ENCODE data around the gene RHBDD1.

The RHBDD1 gene

GRCh38 chr2:226818930-226819329 is 16.9 kb upstream of the RHBDD1 start:
- Histone ChIP-seq H3K23ac (ENCODE audit: low read depth, low read length, poor library complexity) (no peak overlapping the region), H2BK12ac (ENCODE audit: low read length) (no peak overlapping the region), H3K4me3 (ENCODE audit: low read length in 2 of 2) (no peak overlapping the region), H2BK15ac (ENCODE audit: low read length) (no peak overlapping the region), H3K4me1 (ENCODE audit: control insufficient read depth in 2 of 2, insufficient read depth in 1 of 2, low read depth in 1 of 2, low read length in 2 of 2) (no peaks in the 10 kb centered on the region), H3K36me3 (replicated peaks in 1 of 2; ENCODE audit: control insufficient read depth in 2 of 2, insufficient read depth in 2 of 2, low read length in 2 of 2) (no peaks in the 10 kb centered on the region), H3K4me2 (ENCODE audit: insufficient read depth, low read length, poor library complexity, severe bottlenecking) (no peak overlapping the region), H4K91ac (ENCODE audit: low read depth, low read length, poor library complexity) (no peak overlapping the region), H3K9me3 (replicated peaks in 1 of 2; ENCODE audit: control insufficient read depth in 2 of 2, insufficient read depth in 1 of 2, low read depth in 1 of 2, low read length in 2 of 2) (peaks cover 0 to 2% of the 10 kb centered on the region in 2 donors), H3K27ac (replicated peaks; ENCODE audit: low read length) (no peak overlapping the region), H3K27me3 (ENCODE audit: control insufficient read depth in 3 of 3, insufficient read depth in 3 of 3, low read depth in 1 of 3, low read length in 3 of 3) (no peaks in the 10 kb centered on the region), H3K79me1 (ENCODE audit: low read depth, low read length) (no peaks in the 10 kb centered on the region), H4K8ac (ENCODE audit: low read depth, low read length) (no peak overlapping the region), H3K18ac (ENCODE audit: low read length) (no peak overlapping the region), H2AFZ (ENCODE audit: low read length) (no peak overlapping the region), H3K14ac (ENCODE audit: low read length) (no peak overlapping the region), H3K9ac (ENCODE audit: low read depth, low read length, poor library complexity) (no peak overlapping the region), H3K4ac (ENCODE audit: low read length) (no peak overlapping the region), H2BK120ac (ENCODE audit: low read depth, low read length) (no peak overlapping the region), H2AK5ac (ENCODE audit: low read depth, low read length) (no peak overlapping the region), H2BK5ac (ENCODE audit: low read length) (no peak overlapping the region)
- no CpG with 5 or more reads among the region's 3 CpGs for WGBS, 2 donors (ENCODE audit: extremely low coverage in 2 of 2, insufficient read length in 2 of 2, insufficient replicate concordance in 1 of 2)
- no peak for DNase-seq (ENCODE audit: low spot score)

- Histone ChIP-seq H3K79me1 (ENCODE audit: low read depth, low read length) (no peaks in the 10 kb centered on the region), H3K36me3 (replicated peaks in 1 of 2; ENCODE audit: control insufficient read depth in 2 of 2, insufficient read depth in 2 of 2, low read length in 2 of 2) (no peaks in the 10 kb centered on the region), H2BK15ac (ENCODE audit: low read length) (no peak overlapping the region), H3K14ac (ENCODE audit: low read length) (no peak overlapping the region), H3K4me2 (ENCODE audit: insufficient read depth, low read length, poor library complexity, severe bottlenecking) (no peak overlapping the region), H2BK120ac (ENCODE audit: low read depth, low read length) (no peak overlapping the region), H3K4me3 (ENCODE audit: low read length in 2 of 2) (no peak overlapping the region), H4K8ac (ENCODE audit: low read depth, low read length) (no peak overlapping the region), H3K9ac (ENCODE audit: low read depth, low read length, poor library complexity) (no peak overlapping the region), H4K91ac (ENCODE audit: low read depth, low read length, poor library complexity) (no peak overlapping the region), H3K4ac (ENCODE audit: low read length) (no peak overlapping the region), H2AK5ac (ENCODE audit: low read depth, low read length) (no peak overlapping the region), H3K4me1 (ENCODE audit: control insufficient read depth in 2 of 2, insufficient read depth in 1 of 2, low read depth in 1 of 2, low read length in 2 of 2) (no peaks in the 10 kb centered on the region), H3K27ac (replicated peaks; ENCODE audit: low read length) (no peak overlapping the region), H3K23ac (ENCODE audit: low read depth, low read length, poor library complexity) (no peak overlapping the region), H2BK12ac (ENCODE audit: low read length) (no peak overlapping the region), H3K18ac (ENCODE audit: low read length) (no peak overlapping the region), H2BK5ac (ENCODE audit: low read length) (no peak overlapping the region), H2AFZ (ENCODE audit: low read length) (no peak overlapping the region), H3K9me3 (replicated peaks in 1 of 2; ENCODE audit: control insufficient read depth in 2 of 2, insufficient read depth in 1 of 2, low read depth in 1 of 2, low read length in 2 of 2) (peaks cover 0 to 2% of the 10 kb centered on the region in 2 donors), H3K27me3 (ENCODE audit: control insufficient read depth in 3 of 3, insufficient read depth in 3 of 3, low read depth in 1 of 3, low read length in 3 of 3) (no peaks in the 10 kb centered on the region)
- no CpG with 5 or more reads among the region's 2 CpGs for WGBS, 2 donors (ENCODE audit: extremely low coverage in 2 of 2, insufficient read length in 2 of 2, insufficient replicate concordance in 1 of 2)
- DNase-seq (ENCODE audit: low spot score), result no peak
Observed at GRCh38 chr2:226825056-226825455, 10.8 kb upstream of the RHBDD1 start.

DNA sequence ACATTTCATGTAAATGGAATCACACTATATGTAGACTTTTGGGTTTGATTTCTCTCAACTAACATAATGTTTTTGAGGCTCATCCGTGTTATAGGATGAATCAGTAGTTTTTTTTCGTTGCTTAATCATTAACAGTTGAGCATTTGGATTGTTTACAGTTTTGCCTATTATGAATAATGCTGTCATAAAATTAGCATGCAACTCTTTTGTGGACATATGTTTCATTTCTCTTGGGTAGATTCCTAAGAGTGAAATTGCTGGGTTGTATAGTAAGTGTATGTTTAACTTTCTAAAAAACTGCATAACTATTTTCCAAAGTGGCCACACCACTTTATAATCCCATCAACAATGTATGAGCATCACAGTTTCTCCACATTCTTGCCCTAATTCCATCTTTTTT is 7.7 kb upstream of the RHBDD1 start:
- Histone ChIP-seq H3K27me3 (ENCODE audit: control insufficient read depth in 3 of 3, insufficient read depth in 3 of 3, low read depth in 1 of 3, low read length in 3 of 3) (no peaks in the 10 kb centered on the region), H3K4me1 (ENCODE audit: control insufficient read depth in 2 of 2, insufficient read depth in 1 of 2, low read depth in 1 of 2, low read length in 2 of 2) (no peaks in the 10 kb centered on the region), H3K23ac (ENCODE audit: low read depth, low read length, poor library complexity) (no peak overlapping the region), H3K79me1 (ENCODE audit: low read depth, low read length) (no peaks in the 10 kb centered on the region), H3K27ac (replicated peaks; ENCODE audit: low read length) (no peak overlapping the region), H3K4ac (ENCODE audit: low read length) (no peak overlapping the region), H2AFZ (ENCODE audit: low read length) (no peak overlapping the region), H3K14ac (ENCODE audit: low read length) (no peak overlapping the region), H3K36me3 (replicated peaks in 1 of 2; ENCODE audit: control insufficient read depth in 2 of 2, insufficient read depth in 2 of 2, low read length in 2 of 2) (no peaks in the 10 kb centered on the region), H2BK5ac (ENCODE audit: low read length) (no peak overlapping the region), H4K91ac (ENCODE audit: low read depth, low read length, poor library complexity) (no peak overlapping the region), H4K8ac (ENCODE audit: low read depth, low read length) (no peak overlapping the region), H3K4me3 (ENCODE audit: low read length in 2 of 2) (no peak overlapping the region), H3K9ac (ENCODE audit: low read depth, low read length, poor library complexity) (no peak overlapping the region), H2BK120ac (ENCODE audit: low read depth, low read length) (no peak overlapping the region), H3K18ac (ENCODE audit: low read length) (no peak overlapping the region), H2BK15ac (ENCODE audit: low read length) (no peak overlapping the region), H3K4me2 (ENCODE audit: insufficient read depth, low read length, poor library complexity, severe bottlenecking) (no peak overlapping the region), H2AK5ac (ENCODE audit: low read depth, low read length) (no peak overlapping the region), H2BK12ac (ENCODE audit: low read length) (no peak overlapping the region), H3K9me3 (replicated peaks in 1 of 2; ENCODE audit: control insufficient read depth in 2 of 2, insufficient read depth in 1 of 2, low read depth in 1 of 2, low read length in 2 of 2) (peaks cover 0 to 2% of the 10 kb centered on the region in 2 donors)
- no peak for DNase-seq (ENCODE audit: low spot score)
- WGBS, 2 donors (ENCODE audit: extremely low coverage in 2 of 2, insufficient read length in 2 of 2, insufficient replicate concordance in 1 of 2), result no CpG with 5 or more reads among the region's 2 CpGs

DNA sequence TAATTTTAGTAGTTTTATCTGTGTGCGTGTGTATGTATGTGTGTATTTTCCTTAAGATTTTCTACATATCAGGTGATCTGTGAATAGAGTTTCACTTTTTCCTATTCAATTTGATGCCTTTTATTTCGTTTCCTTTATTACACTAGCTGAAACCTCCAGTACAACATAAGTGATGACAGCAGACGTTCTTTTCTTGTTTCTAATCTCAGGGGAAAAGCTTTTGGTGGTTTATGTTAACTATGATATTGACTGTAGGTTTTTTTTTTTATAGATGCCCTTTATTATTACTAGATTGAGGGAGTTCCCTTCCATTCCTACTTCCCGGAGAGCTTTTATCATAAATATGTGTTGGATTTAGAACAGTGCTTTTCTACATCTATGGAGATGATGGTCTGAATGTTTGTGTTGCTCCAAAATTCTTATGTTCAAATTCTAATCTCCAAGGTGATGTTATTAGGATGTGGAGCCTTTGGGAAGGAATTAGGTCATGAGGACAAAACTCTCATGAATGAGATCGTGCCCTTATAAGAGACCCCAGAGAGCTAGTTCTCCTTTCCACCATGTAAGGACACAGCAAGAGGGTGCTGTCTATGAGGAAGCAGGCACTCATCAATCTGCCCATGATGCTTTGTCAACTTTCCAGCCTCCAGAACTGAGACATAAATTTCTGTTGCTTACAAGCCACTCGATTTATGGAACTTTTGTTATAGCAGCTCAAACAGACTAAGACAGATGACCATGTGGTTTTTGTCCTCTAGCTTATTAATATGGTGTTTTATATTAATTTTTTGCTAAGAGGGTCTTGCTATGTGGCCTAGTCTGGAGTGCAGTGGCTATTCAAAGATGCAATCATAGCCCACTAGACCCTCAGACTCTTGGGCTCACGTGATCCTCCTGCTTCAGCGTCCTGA is 5.9 kb upstream of the RHBDD1 start:
- no peak overlapping the region for H2AFZ ChIP-seq (ENCODE audit: low read length)
- H2BK15ac ChIP-seq (ENCODE audit: low read length), result no peak overlapping the region
- H3K27ac ChIP-seq (replicated peaks; ENCODE audit: low read length), result no peak overlapping the region
- H3K79me1 ChIP-seq (ENCODE audit: low read depth, low read length), result no peaks in the 10 kb centered on the region
- no peak overlapping the region for H3K4me3 ChIP-seq (ENCODE audit: low read length in 2 of 2)
- DNase-seq (ENCODE audit: low spot score), result no peak
- no peak overlapping the region for H4K8ac ChIP-seq (ENCODE audit: low read depth, low read length)
- peaks cover 0 to 1% of the 10 kb centered on the region in 2 donors for H3K9me3 ChIP-seq (replicated peaks in 1 of 2; ENCODE audit: control insufficient read depth in 2 of 2, insufficient read depth in 1 of 2, low read depth in 1 of 2, low read length in 2 of 2)
- H3K14ac ChIP-seq (ENCODE audit: low read length), result no peak overlapping the region
- no peak overlapping the region for H3K18ac ChIP-seq (ENCODE audit: low read length)
- no peak overlapping the region for H3K4me2 ChIP-seq (ENCODE audit: insufficient read depth, low read length, poor library complexity, severe bottlenecking)
- no peak overlapping the region for H2AK5ac ChIP-seq (ENCODE audit: low read depth, low read length)
- no peak overlapping the region for H3K4ac ChIP-seq (ENCODE audit: low read length)
- no peak overlapping the region for H2BK120ac ChIP-seq (ENCODE audit: low read depth, low read length)
- H3K27me3 ChIP-seq (ENCODE audit: control insufficient read depth in 3 of 3, insufficient read depth in 3 of 3, low read depth in 1 of 3, low read length in 3 of 3), result no peaks in the 10 kb centered on the region
- no peak overlapping the region for H3K9ac ChIP-seq (ENCODE audit: low read depth, low read length, poor library complexity)
- no peak overlapping the region for H3K23ac ChIP-seq (ENCODE audit: low read depth, low read length, poor library complexity)
- no peak overlapping the region for H4K91ac ChIP-seq (ENCODE audit: low read depth, low read length, poor library complexity)
- H3K36me3 ChIP-seq (replicated peaks in 1 of 2; ENCODE audit: control insufficient read depth in 2 of 2, insufficient read depth in 2 of 2, low read length in 2 of 2), result no peaks in the 10 kb centered on the region
- WGBS, 2 donors (ENCODE audit: extremely low coverage in 2 of 2, insufficient read length in 2 of 2, insufficient replicate concordance in 1 of 2), result no CpG with 5 or more reads among the region's 8 CpGs
- no peak overlapping the region for H2BK5ac ChIP-seq (ENCODE audit: low read length)
- no peaks in the 10 kb centered on the region for H3K4me1 ChIP-seq (ENCODE audit: control insufficient read depth in 2 of 2, insufficient read depth in 1 of 2, low read depth in 1 of 2, low read length in 2 of 2)
- no peak overlapping the region for H2BK12ac ChIP-seq (ENCODE audit: low read length)
